Suprapubic skin (tissue), 4 donors: ENCODE results near the gene AP4M1. TPM values are rescaled to one million over a fixed set of nuclear protein-coding genes. Genes with fewer than 3 reads are reported as not detected.
"Not testable (repeated sequence)": the region's sequence is repeated elsewhere in the genome, so short reads cannot be mapped to it uniquely, and the experiment has no call there.

Source experiments
- DNase-seq, 2 donors: peaks; one replicate each; pipeline ENCODE4 v3.0.0-alpha.2; 2019; ENCODE audit warnings: low spot score in 2 of 2
- H3K27ac ChIP-seq: fragments of 200-600 bp; sonication (generic); one replicate; pipeline ENCODE4 v1.5.1; 2019
- H3K27me3 ChIP-seq: fragments of 200-600 bp; sonication (generic); one replicate; pipeline ENCODE4 v1.5.1; 2019
- H3K36me3 ChIP-seq: fragments of 200-600 bp; sonication (generic); one replicate; pipeline ENCODE4 v1.5.1; 2019
- H3K4me1 ChIP-seq: fragments of 200-600 bp; sonication (generic); one replicate; pipeline ENCODE4 v1.5.1; 2019
- H3K4me3 ChIP-seq: fragments of 200-600 bp; sonication (generic); one replicate; pipeline ENCODE4 v1.5.1; 2019; ENCODE audit warnings: mild to moderate bottlenecking
- H3K9me3 ChIP-seq: fragments of 200-600 bp; sonication (generic); one replicate; pipeline ENCODE4 v1.5.1; 2019
- EP300 ChIP-seq: sonication (generic); formaldehyde crosslinking; IDR thresholded peaks from one replicate; pipeline ENCODE4 v1.6.1; 2017; ENCODE audit warnings: antibody characterized with exemption
- POLR2A ChIP-seq, 2 donors: fragments of 450-650 bp; IDR thresholded peaks; one replicate each; pipeline ENCODE4 v1.6.1; 2017; ENCODE audit warnings: antibody characterized with exemption in 2 of 2, mild to moderate bottlenecking in 2 of 2, moderate library complexity in 2 of 2
- POLR2AphosphoS5 ChIP-seq, 3 donors: sonication (generic); formaldehyde crosslinking; IDR thresholded peaks; one replicate each; pipeline ENCODE4 v1.6.1; 2017; ENCODE audit warnings: antibody characterized with exemption in 3 of 3
- WGBS: methylation state at CpG from one replicate; pipeline ENCODE4 v1.1.5; 2018; 5-methylcytosine and 5-hydroxymethylcytosine counted together
- total RNA-seq, 4 donors: library from RNA; depleted of rRNA; stranded (reverse); fragments of >200 nt; gene quantifications; one replicate each; pipeline ENCODE4 v1.1.0, GENCODE V29; 2016
- TF ChIP-seq, protein P1 (sequence below), 2 donors: fragments of 200-600 bp in 1 of 2; fragments of 450-650 bp in 1 of 2; sonication (generic) in 1 of 2; IDR thresholded peaks; one replicate each; pipeline ENCODE4 v1.5.1; 2016 to 2019; ENCODE audit warnings: antibody characterized with exemption in 2 of 2, mild to moderate bottlenecking in 1 of 2, moderate library complexity in 1 of 2

Gene AP4M1
- total RNA-seq, 4 donors from 2014 or later: 16.7 to 33.2 (median 31.8) TPM

DNA sequence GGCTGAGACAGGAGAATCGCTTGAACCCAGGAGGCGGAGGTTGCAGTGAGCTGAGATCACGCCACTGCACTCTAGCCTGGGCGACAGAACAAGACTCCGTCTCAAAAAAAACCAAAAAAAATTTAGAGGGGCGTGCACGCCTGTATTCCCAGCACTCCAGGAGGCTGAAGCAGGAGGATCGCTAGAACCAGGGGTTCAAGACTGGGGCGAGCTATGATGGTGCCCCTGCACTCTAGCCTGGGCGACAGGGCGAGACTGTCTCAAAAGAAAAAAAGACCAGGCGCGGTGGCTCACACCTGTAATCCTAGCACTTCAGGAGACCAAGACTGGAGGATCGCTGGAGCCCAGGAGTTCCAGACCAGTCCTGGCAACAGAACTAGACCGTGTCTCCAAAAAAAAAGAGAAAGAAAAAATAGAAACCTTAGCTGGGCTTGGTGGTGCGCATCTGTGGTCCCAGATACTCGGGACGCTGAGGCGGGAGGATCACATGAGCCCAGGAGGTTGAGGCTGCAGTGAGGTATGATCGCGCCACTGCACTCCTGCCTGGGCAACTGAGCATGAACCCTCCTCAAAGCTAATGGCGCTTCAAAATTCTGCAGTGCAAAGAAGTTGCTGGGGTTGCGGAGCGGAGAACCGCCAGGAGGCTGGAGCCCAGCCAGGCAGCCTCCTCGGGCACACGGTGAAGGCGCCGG, 24.9 kb downstream of the AP4M1 start:
- peak overlapping the region; percentile 99 for H3K27ac ChIP-seq

DNA sequence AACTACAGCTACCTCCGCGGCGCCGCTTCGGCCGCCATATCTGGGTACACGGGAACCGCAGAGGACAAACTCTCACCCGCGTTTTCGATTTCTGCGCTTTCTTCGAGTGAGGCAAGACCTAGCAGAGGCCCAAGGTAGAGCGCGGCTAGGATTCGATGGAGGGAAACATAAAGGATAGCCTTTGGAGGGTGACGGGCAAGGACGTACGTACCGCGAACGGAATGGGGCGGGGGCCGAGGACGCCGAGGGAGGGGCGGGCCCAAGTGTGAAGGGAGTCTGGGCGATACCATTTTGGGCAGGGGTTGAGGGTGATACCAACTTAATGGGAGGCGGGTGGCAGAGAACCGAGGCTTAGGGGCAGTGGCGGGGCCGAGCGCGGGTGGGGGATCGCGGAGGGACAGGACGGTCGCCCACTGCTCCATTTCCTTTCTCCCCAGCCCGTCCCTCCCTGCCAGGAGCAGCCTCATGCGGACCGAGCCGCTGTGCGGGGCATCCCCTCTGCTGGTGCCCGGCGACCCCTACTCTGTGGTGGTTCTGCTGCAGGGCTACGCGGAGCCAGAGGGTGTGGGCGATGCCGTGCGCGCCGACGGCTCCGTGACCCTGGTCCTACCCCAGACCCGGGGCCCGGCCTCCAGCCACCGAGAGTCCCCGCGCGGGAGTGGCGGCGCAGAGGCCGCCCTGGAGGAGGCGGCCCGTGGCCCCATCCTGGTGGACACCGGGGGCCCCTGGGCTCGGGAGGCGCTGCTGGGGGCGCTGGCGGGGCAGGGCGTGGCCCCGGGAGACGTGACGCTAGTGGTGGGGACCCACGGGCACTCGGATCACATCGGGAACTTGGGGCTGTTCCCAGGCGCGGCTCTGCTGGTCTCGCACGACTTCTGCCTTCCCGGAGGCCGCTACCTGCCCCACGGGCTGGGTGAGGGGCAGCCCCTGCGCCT, 25.8 kb downstream of the AP4M1 start, which contains the start of gene MBLAC1:
TSS of gene MBLAC1 (plus strand) at position 37 of the 935 bp plus-strand sequence. CDS start at position 466, 429 bp downstream.
- Histone ChIP-seq H3K9me3 (no peaks in the 10 kb centered on the region), H3K4me3 (peak within 1 kb of the TSS; percentile 91), H3K4me1 (peaks cover 42% of the 10 kb centered on the region), H3K27ac (peak within 1 kb of the TSS; percentile 99), H3K27me3 (no peaks in the 10 kb centered on the region), H3K36me3 (no peaks in the 10 kb centered on the region)
- peak; percentile 91 to 97 for DNase-seq
- TF ChIP-seq, protein P1, sequence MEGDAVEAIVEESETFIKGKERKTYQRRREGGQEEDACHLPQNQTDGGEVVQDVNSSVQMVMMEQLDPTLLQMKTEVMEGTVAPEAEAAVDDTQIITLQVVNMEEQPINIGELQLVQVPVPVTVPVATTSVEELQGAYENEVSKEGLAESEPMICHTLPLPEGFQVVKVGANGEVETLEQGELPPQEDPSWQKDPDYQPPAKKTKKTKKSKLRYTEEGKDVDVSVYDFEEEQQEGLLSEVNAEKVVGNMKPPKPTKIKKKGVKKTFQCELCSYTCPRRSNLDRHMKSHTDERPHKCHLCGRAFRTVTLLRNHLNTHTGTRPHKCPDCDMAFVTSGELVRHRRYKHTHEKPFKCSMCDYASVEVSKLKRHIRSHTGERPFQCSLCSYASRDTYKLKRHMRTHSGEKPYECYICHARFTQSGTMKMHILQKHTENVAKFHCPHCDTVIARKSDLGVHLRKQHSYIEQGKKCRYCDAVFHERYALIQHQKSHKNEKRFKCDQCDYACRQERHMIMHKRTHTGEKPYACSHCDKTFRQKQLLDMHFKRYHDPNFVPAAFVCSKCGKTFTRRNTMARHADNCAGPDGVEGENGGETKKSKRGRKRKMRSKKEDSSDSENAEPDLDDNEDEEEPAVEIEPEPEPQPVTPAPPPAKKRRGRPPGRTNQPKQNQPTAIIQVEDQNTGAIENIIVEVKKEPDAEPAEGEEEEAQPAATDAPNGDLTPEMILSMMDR (IDR thresholded peaks at IDR 0.05): no peak
- no peak for TF ChIP-seq EP300
- TF ChIP-seq POLR2A (IDR thresholded peaks at IDR 0.05): no peak
- TF ChIP-seq POLR2AphosphoS5 (IDR thresholded peaks at IDR 0.05): peak in 2 of 3 donors; percentile 28 to 71
- WGBS: under 1% methylated on average over 27 of the region's 85 CpGs

More for the DNA sequence above, 24.9 kb downstream of the AP4M1 start:
- peaks cover 41% of the 10 kb centered on the region for H3K4me1 ChIP-seq
- H3K36me3 ChIP-seq: no peaks in the 10 kb centered on the region
- 13% methylated on average over 24 of the region's 29 CpGs for WGBS
- peak overlapping the region; percentile 91 for H3K4me3 ChIP-seq
- no peaks in the 10 kb centered on the region for H3K27me3 ChIP-seq
- H3K9me3 ChIP-seq: no peaks in the 10 kb centered on the region
- TF ChIP-seq, protein P1 (IDR thresholded peaks at IDR 0.05): peak in 1 of 2 donors; percentile 1
- TF ChIP-seq EP300: no peak
- TF ChIP-seq POLR2A (IDR thresholded peaks at IDR 0.05): no peak
- TF ChIP-seq POLR2AphosphoS5 (IDR thresholded peaks at IDR 0.05): peak in 1 of 3 donors; percentile 5
- no peak for DNase-seq

DNA sequence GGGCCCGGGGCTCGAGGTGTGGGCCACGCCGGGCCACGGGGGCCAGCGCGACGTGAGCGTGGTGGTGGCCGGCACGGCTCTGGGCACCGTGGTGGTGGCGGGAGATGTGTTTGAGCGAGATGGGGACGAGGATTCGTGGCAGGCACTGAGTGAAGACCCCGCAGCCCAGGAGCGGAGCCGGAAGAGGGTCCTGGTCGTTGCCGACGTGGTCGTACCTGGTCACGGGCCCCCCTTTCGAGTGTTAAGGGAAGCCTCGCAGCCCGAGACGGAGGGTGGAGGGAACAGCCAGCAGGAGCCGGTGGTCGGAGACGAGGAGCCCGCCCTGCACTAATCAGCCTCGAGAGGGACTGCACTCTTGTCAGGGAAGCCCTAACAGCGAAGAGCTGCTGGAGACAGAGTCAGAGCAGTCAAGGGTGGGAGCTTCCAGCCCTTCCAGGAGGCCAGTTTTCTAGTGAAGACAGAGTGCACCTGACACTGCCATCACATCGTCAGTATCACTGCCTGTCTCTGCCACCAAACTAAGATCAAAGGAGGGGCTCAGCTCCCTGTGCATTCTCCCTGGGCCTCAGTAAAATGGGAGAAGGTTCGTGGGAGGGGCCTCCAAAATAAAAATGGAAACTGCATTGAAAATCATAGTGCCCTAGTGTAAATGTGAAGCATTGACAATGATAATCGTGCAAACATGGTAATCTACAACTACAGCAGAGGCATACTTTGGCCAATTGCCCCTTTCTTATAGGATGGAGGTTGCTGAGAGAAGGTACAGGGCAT, 26.6 kb downstream of the AP4M1 start:
- Histone ChIP-seq H3K9me3 (no peaks in the 10 kb centered on the region), H3K4me3 (peak overlapping the region; percentile 91), H3K36me3 (no peaks in the 10 kb centered on the region), H3K27ac (peak overlapping the region; percentile 99), H3K4me1 (peaks cover 42% of the 10 kb centered on the region), H3K27me3 (no peaks in the 10 kb centered on the region)
- no peak for TF ChIP-seq POLR2AphosphoS5 (IDR thresholded peaks at IDR 0.05)
- TF ChIP-seq POLR2A (IDR thresholded peaks at IDR 0.05): no peak
- TF ChIP-seq, protein P1 (IDR thresholded peaks at IDR 0.05): no peak
- no peak for TF ChIP-seq EP300
- WGBS: 5% methylated on average over 19 of the region's 37 CpGs
- DNase-seq: no peak

DNA sequence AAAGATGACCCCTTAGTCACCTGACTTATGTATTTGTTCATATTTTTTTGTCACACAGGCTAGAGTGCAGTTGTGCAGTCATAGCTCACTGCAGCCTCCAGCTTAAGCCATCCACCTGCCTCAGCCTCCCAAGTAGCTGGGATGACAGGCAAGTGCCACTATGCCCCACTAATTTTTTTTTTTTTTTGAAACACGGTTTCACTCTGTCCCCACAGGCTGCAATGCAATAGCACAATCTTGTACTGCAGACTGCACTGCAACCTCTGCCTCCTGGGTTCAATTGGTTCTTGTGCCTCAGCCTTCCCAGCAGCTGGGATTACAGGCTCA, 27.2 kb downstream of the AP4M1 start:
- Histone ChIP-seq H3K9me3 (no peaks in the 10 kb centered on the region), H3K4me1 (peaks cover 42% of the 10 kb centered on the region), H3K4me3 (no peak overlapping the region), H3K27me3 (no peaks in the 10 kb centered on the region), H3K36me3 (no peaks in the 10 kb centered on the region), H3K27ac (no peak overlapping the region)
- 53% methylated on average over 1 of the region's 1 CpG for WGBS
- TF ChIP-seq EP300 (no peak), POLR2A (IDR thresholded peaks at IDR 0.05) (no peak), POLR2AphosphoS5 (IDR thresholded peaks at IDR 0.05) (no peak)
- TF ChIP-seq, protein P1 (IDR thresholded peaks at IDR 0.05): no peak
- no peak for DNase-seq

DNA sequence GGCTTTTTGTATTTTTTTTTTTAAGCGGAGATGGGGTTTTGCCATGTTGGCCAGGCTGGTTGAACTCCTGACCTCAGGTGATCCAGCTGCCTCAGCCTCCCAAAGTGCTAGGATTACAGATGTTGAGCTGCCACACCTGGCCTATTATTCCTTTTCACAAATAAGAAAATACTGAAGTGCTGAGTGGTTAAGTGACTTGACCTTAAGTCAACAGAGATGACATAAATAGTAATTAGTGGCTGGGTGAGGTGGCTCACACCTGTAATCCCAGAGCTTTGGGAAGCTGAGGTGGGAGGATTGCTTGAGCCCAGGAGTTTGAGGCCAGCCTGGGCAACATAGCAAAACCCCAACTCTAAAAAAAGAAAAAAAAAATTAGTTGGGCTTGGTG, 28.8 kb downstream of the AP4M1 start:
- not testable (repeated sequence) for H3K36me3 ChIP-seq

More for the DNA sequence above, 28.8 kb downstream of the AP4M1 start:
- DNase-seq, H3K27ac ChIP-seq, H3K27me3 ChIP-seq, H3K9me3 ChIP-seq, H3K4me3 ChIP-seq: not testable (repeated sequence)
- 83% methylated on average over 1 of the region's 1 CpG for WGBS
- peaks cover 35% of the 10 kb centered on the region for H3K4me1 ChIP-seq
